Kidney epithelial cell (primary cell): ENCODE data around the gene ATXN7. TPM values are rescaled to one million over a fixed set of nuclear protein-coding genes. Genes with fewer than 3 reads are reported as not detected.
A peak's percentile ranks its signal among the peaks of the same experiment; 100 is the strongest.

Source experiments
- DNase-seq: peaks from one replicate; pipeline ENCODE4 v3.0.0-alpha.2; 2010; ENCODE audit warnings: low read depth
- H3K27me3 ChIP-seq: 2 replicates; pipeline ENCODE4 v1.6.0; 2011; ENCODE audit warnings: low read length; ENCODE audit not compliant: control insufficient read depth, insufficient read depth
- H3K36me3 ChIP-seq: 2 replicates; pipeline ENCODE4 v1.5.1; 2011; ENCODE audit warnings: low read length; ENCODE audit not compliant: control insufficient read depth, insufficient read depth
- H3K4me3 ChIP-seq: 2 replicates; pipeline ENCODE4 v1.5.1; 2011; ENCODE audit warnings: low read depth, mild to moderate bottlenecking, control low read depth, low read length
- total RNA-seq: library from RNA; depleted of rRNA; stranded (reverse); fragments of >200 nt; gene quantifications from 2 replicates; pipeline ENCODE4 v1.2.3, GENCODE V29; 2015
- TF ChIP-seq, protein P1 (sequence below): IDR thresholded peaks from 2 replicates; pipeline ENCODE4 v1.5.1; 2011; ENCODE audit warnings: mild to moderate bottlenecking, moderate library complexity, low read length, control low read depth, inconsistent platforms; ENCODE audit not compliant: insufficient read depth, poor library complexity, severe bottlenecking

Gene ATXN7
- total RNA-seq, 1 donor from 2014 or later = 12.3 TPM

- DNase-seq = no peak
- Histone ChIP-seq H3K36me3 (no peaks in the 10 kb centered on the region), H3K27me3 (no peaks in the 10 kb centered on the region), H3K4me3 (no peak overlapping the region)
- TF ChIP-seq, protein P1, sequence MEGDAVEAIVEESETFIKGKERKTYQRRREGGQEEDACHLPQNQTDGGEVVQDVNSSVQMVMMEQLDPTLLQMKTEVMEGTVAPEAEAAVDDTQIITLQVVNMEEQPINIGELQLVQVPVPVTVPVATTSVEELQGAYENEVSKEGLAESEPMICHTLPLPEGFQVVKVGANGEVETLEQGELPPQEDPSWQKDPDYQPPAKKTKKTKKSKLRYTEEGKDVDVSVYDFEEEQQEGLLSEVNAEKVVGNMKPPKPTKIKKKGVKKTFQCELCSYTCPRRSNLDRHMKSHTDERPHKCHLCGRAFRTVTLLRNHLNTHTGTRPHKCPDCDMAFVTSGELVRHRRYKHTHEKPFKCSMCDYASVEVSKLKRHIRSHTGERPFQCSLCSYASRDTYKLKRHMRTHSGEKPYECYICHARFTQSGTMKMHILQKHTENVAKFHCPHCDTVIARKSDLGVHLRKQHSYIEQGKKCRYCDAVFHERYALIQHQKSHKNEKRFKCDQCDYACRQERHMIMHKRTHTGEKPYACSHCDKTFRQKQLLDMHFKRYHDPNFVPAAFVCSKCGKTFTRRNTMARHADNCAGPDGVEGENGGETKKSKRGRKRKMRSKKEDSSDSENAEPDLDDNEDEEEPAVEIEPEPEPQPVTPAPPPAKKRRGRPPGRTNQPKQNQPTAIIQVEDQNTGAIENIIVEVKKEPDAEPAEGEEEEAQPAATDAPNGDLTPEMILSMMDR = no peak
Measured at GRCh38 chr3:63954182-63954581, 90.5 kb downstream of the ATXN7 start.

DNA sequence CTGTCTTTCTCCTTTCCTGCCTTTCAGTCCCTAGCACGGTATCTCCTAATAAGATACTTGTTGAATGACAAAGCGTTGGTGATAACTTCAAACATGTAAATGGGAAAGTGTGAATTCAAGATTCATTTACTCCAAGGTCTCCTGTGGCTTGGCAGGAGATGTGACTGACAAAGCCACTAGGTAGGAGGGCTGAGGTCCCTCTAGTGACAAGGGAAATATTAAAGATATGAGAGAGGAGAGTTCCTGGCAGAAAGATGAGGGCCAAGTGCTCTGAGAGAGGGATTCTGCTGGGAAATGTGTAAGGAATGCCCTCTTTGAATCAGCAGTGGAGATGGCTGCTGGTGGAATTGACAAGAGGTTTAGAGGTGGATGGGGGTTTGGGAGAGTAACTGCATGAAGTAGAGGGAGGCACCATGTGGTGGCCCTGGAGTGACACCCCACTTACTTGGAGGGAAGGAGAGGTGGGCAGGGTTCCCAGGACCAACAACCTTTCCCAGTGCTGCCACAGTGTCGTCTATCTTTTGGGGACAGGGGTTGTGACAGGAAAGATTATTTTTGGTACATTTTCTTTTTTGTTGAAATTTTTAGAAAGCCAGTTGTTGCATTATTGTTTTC is 91.5 kb downstream of the ATXN7 start:
- H3K27me3 ChIP-seq = no peaks in the 10 kb centered on the region
- no peak overlapping the region for H3K4me3 ChIP-seq
- TF ChIP-seq, protein P1 = no peak
- DNase-seq = no peak
- no peaks in the 10 kb centered on the region for H3K36me3 ChIP-seq

DNA sequence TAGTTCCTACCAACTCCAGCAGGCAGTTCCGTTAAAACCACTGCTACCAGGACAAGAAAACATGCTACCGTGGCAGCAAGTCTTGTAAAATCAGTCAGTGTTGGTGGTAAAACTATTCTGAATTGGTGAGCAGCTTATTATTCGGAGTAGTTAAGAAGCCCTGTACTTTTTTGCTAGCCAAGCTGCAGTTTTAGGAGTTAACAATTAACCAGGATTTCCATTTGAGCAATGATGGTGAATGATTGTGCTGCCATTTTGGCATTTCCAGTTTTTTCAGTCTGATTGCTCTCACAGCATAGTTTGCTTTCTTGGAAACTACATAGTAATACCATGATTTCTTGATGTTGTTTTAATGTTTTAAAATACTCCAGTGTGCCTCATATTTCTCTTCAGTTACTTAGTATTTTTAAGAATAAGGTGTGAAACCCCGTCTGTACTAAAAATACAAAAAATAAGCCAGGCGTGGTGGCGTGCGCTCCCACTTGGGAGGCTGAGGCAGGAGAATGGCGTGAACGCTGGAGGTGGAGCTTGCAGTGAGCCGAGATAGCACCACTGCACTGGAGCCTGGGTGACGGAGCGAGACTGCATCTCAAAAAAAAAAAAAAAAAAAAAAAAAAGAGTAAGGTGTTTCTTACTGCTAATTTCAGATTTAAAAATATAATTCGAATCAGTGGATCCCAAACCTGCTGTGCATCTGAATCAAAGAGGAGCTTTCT is 92.3 kb downstream of the ATXN7 start:
- no peak for DNase-seq
- Histone ChIP-seq H3K4me3 (no peak overlapping the region), H3K36me3 (no peaks in the 10 kb centered on the region), H3K27me3 (no peaks in the 10 kb centered on the region)
- TF ChIP-seq, protein P1 = no peak

- TF ChIP-seq, protein P1 = no peak
- Histone ChIP-seq H3K4me3 (no peak overlapping the region), H3K36me3 (no peaks in the 10 kb centered on the region), H3K27me3 (no peaks in the 10 kb centered on the region)
- DNase-seq = no peak
Measured at GRCh38 chr3:63959146-63959545, 95.5 kb downstream of the ATXN7 start.

DNA sequence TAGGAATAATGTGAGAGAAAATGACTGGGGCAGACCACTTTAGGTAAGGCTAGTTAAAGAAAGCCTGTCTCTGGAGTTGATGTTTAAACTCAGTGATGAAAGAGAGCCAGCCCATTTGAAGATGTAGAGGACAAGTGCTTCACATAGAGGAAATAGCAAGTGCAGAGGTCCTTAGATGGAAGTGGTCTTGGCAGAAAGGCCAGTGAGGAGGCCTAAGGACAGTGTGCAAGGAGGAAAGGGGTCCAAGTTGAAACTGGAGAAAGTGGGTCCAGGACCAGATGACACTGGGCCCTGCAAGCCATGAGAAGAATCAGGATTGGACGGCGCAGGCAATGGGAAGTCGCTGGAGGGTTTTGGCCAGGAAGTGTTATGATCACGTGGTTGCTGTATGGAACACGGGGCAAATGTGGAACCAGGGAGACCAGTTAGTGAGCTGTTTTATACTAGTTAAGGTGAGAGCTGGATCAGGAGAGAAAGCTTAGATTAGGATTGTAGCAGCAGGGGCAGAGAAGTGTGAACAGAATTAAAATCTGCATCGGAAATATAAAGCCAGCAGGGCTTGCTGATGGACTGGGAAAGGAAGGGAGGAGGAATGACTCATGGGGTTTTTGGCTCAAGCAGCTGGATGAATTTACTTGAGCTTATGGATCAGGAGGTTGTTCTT is 96.5 kb downstream of the ATXN7 start:
- TF ChIP-seq, protein P1 = no peak
- no peaks in the 10 kb centered on the region for H3K27me3 ChIP-seq
- no peak overlapping the region for H3K4me3 ChIP-seq
- H3K36me3 ChIP-seq = no peaks in the 10 kb centered on the region
- no peak for DNase-seq

DNA sequence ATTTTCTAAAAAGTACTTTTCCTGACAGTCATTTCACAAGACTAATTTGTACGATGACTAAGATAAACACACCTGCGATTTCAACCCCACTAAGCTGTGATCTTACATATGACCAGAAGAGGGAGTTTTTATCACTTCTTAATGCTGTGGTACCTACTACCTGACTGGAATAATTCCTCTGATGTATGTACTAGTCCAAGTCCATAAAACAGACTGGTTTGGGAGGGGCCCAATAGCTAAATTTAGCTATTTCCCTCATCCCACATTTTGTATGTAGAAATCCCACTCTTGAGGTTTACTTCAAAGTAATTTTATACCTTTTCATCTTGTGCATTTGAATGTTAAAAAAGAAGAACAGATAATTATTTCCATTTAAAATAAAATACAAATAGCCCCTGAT is 98.2 kb downstream of the ATXN7 start:
- TF ChIP-seq, protein P1 = peak; percentile 55
- Histone ChIP-seq H3K27me3 (no peaks in the 10 kb centered on the region), H3K36me3 (no peaks in the 10 kb centered on the region), H3K4me3 (no peak overlapping the region)
- DNase-seq = no peak
